Brain microvascular endothelial cell (primary cell): ENCODE results near the gene C11orf97.
"Not testable (repeated sequence)": the region's sequence is repeated elsewhere in the genome, so short reads cannot be mapped to it uniquely, and the experiment has no call there.

ENCODE experiments used
- DNase-seq: peaks from one replicate; pipeline ENCODE4 v3.0.0-alpha.2; 2020
- H3K27ac ChIP-seq: fragments of 250-450 bp; sonication (Bioruptor Pico); 2 replicates; pipeline ENCODE4 v1.5.1; 2020; ENCODE audit warnings: mild to moderate bottlenecking, moderate library complexity
- H3K27me3 ChIP-seq: fragments of 250-450 bp; sonication (Bioruptor Pico); replicated peaks from 2 replicates; pipeline ENCODE4 v1.5.1; 2020; ENCODE audit warnings: mild to moderate bottlenecking
- H3K36me3 ChIP-seq: fragments of 250-450 bp; sonication (Bioruptor Pico); replicated peaks from 2 replicates; pipeline ENCODE4 v1.5.1; 2020; ENCODE audit warnings: mild to moderate bottlenecking
- H3K4me3 ChIP-seq: 2 replicates; pipeline ENCODE4 v1.5.1; 2011; ENCODE audit warnings: low read depth, mild to moderate bottlenecking, control low read depth, low read length, moderate library complexity
- CTCF ChIP-seq: IDR thresholded peaks from 2 replicates; pipeline ENCODE4 v1.5.1; 2011; ENCODE audit warnings: low read depth, mild to moderate bottlenecking, moderate library complexity, low read length, control low read depth, inconsistent platforms; ENCODE audit errors: missing control alignments
- in situ Hi-C: cut with HindIII; loops from 2 replicates; pipeline ENCODE4 v1.10.0; 2017; ENCODE audit warnings: low sequenced_read_pairs, low pct_ligation_motif_present

Gene C11orf97

GRCh38 chr11:94504689-94505293 is 7.5 kb upstream of the C11orf97 start:
- DNase-seq = peak; percentile 61
- in situ Hi-C loops = no loop called here
- H3K4me3 ChIP-seq = no peak overlapping the region
- no peaks in the 10 kb centered on the region for H3K27me3 ChIP-seq
- no peak overlapping the region for H3K27ac ChIP-seq
- peak; percentile 43 for TF ChIP-seq CTCF
- peaks cover 4% of the 10 kb centered on the region for H3K36me3 ChIP-seq

- in situ Hi-C loops, H3K36me3 ChIP-seq, H3K27me3 ChIP-seq, H3K27ac ChIP-seq, DNase-seq, H3K4me3 ChIP-seq: not testable (repeated sequence)
Measured at GRCh38 chr11:94506513-94506912, 5.7 kb upstream of the C11orf97 start.

GRCh38 chr11:94507485-94507884 is 4.8 kb upstream of the C11orf97 start:
- in situ Hi-C loops = no loop called here
- DNase-seq = no peak
- no peak overlapping the region for H3K4me3 ChIP-seq
- no peak for TF ChIP-seq CTCF
- H3K36me3 ChIP-seq = no peaks in the 10 kb centered on the region
- H3K27me3 ChIP-seq = no peaks in the 10 kb centered on the region
- no peak overlapping the region for H3K27ac ChIP-seq

- H3K4me3 ChIP-seq = no peak overlapping the region
- no peak for TF ChIP-seq CTCF
Measured at GRCh38 chr11:94513091-94513490, 830 bp downstream of the C11orf97 start.

GRCh38 chr11:94515398-94515797 is 3.1 kb downstream of the C11orf97 start:
- Histone ChIP-seq H3K4me3 (no peak overlapping the region), H3K27ac (no peak overlapping the region), H3K27me3 (no peaks in the 10 kb centered on the region), H3K36me3 (no peaks in the 10 kb centered on the region)
- DNase-seq = no peak
- in situ Hi-C loops = no loop called here
- TF ChIP-seq CTCF = no peak

More at GRCh38 chr11:94513091-94513490, 830 bp downstream of the C11orf97 start:
- no peak for DNase-seq
- in situ Hi-C loops = no loop called here
- Histone ChIP-seq H3K36me3 (no peaks in the 10 kb centered on the region), H3K27ac (no peak overlapping the region), H3K27me3 (no peaks in the 10 kb centered on the region)

GRCh38 chr11:94516725-94517124 is 4.5 kb downstream of the C11orf97 start:
- H3K36me3 ChIP-seq = no peaks in the 10 kb centered on the region
- H3K4me3 ChIP-seq = no peak overlapping the region
- in situ Hi-C loops = no loop called here
- DNase-seq = no peak
- no peak overlapping the region for H3K27ac ChIP-seq
- H3K27me3 ChIP-seq = no peaks in the 10 kb centered on the region
- no peak for TF ChIP-seq CTCF
